ENCODE measurements around the gene DBNL.

Gene DBNL

DNA sequence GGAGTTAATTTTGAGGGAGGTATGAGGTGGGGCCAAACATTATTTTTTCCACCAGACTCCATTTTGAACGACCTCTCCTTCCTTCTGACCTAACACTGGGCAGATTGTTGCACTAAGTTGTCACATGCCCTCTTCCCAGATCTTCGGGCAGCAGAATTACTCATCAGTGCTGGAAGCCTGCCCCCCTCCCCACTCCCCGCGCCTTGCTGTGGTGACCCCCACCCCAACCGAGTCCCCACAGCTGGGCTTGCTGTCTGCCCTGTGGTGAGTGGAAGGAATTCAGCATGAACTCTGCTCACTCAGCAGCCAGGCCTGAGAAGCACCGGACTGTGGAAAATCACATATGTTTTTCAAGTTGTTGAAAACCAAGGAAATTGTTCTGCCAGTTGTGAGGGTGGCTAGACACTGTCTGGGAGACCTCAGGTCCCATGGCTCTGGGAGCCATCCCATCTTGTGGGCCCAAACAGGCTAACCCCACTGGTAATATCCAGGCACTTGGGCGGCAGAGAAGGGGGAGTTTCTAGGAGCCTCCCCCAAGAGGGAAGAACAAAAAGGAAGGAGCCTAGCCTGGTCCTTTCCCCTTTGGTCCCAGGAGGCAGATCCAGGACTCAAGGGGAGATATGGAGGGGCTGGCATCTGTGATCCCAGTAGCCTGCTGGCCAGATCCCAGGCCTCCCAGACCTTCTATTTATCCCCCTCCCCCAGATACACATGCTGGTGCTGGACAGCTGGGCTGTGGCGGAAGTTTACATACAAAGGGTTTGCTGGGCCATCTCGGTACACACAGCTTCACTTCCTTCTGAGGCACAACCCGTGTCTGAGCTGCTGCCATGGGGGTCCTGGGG, 56.2 kb downstream of the DBNL start:
- DNase-seq (ENCODE audit: low read depth): no peak

DNA sequence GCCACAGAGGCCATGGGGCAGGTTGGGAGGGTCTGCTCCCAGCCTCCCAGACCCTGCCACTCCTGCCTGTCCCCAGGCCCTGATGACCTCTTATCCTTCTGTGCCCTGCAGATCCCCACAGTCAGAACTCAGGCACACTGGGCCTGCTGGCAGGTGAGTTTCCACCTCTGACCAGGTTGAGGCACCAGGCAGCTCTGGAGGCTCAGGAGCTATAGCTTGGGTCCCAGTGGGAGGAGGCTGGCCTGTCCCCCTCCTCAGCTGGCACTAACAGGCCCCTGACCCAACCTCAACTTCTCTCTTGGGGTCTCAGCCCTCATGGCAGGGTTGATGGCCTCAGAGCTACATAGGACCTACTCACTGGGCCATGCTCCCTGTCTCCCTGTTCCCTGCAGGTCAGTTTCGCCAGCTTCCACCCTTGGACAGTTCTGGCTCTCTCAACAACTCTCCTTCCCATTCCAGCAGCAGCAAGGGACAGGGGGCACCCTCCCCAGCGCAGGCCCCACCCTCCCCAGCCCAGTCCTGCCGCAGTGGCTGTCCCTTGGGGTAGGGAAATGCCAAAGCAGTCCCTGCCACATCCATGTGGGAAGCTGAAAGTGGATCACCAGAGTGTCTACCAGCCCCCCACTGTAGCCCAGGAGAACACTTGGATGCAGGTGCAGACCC, 56.9 kb downstream of the DBNL start:
- no peak for DNase-seq (ENCODE audit: low read depth)

DNA sequence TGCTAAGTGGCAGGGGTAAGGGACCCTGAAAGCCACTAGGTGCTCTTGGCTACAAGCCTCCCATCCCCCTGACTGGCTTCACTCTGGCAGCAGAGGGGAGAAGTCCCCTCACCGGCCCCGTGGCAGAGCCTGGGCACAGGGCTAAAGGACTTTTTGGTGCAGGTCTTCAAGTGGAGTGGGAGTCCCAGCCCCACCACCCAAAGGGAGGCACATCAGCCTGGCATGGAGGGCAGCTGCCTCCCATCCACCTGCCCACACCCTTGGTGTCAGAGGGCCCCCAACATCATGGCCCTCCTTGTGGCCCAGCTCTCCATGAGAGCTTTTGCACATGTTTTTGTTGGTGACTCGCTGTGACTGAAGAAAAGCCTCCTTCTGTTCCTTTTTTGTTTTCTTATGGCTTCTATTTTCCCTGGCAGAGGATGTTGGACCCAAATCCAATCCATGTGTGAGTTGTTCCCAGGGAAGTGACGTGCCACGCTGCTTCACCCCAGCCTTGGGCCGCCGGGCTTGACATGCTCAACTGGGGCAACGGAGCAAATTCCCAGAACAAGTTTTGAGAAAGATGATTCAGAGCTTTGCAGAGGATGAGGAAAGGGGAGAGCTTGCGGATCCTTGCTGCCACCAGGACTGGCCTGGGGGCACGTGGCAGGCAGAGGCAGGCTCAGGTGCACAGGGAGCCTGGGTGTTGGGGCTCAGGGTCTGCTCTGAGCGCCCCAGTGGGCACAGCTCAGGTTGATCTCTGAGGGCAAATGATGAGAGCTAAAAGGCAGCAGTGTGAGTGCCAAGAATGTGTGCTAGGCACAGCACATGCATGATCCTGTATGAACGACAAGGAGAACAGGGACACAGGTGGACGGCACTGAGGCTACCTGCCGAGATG, 57.7 kb downstream of the DBNL start:
- no peak for DNase-seq (ENCODE audit: low read depth)

DNA sequence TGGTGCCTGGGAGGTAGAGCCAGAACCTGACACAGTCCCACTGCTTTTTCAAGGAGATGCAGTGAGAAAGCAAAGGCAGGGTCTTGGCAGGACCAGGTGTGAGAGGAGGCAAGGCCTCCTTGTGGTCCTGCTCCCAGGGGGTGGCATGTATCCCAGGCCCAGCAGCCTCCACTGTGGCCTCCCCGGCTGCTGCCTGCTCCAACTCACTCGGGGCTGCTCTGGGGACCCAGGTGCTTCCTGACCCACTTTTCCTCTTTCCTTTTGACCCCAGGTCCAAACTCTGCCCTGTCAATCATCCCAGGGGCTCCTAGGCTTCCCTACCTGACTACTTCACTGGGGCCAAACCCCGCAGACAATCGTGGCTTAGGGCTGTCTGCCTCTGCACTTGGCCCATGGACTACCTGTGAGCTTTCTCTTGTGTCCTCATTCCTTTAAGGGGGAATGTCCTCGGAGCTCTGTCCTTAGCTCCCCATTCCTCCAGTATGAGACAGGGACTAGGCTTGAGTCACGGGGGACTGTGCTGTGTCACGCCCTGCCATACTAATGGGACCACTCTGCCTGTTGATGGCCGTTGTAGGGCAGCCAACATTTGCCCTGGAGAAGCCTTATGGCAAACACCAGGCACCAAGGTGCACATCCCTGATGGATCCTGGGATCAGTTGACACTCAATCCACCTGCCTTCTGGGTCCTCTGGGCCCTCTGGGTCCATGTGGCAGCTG, 58.5 kb downstream of the DBNL start:
- DNase-seq (ENCODE audit: low read depth): no peak

DNA sequence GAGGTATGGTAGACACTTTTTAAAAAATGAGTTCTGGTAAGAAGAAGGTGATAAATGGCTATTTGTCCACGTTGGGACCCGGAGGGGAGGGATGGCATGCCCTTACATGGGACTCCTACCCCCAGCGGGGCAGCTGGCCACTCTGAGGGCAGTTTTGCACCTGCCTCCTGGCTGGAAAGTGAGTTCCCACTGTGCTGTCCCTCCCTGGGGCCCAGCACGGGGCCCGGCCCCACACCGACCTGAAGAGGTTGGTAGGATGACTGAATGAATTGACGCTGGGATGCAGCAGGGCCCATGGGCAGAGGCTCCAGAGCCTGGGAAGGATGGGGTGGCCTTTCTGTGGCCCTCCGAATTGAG, 59.0 kb downstream of the DBNL start:
- no peak for DNase-seq (ENCODE audit: low read depth)

DNA sequence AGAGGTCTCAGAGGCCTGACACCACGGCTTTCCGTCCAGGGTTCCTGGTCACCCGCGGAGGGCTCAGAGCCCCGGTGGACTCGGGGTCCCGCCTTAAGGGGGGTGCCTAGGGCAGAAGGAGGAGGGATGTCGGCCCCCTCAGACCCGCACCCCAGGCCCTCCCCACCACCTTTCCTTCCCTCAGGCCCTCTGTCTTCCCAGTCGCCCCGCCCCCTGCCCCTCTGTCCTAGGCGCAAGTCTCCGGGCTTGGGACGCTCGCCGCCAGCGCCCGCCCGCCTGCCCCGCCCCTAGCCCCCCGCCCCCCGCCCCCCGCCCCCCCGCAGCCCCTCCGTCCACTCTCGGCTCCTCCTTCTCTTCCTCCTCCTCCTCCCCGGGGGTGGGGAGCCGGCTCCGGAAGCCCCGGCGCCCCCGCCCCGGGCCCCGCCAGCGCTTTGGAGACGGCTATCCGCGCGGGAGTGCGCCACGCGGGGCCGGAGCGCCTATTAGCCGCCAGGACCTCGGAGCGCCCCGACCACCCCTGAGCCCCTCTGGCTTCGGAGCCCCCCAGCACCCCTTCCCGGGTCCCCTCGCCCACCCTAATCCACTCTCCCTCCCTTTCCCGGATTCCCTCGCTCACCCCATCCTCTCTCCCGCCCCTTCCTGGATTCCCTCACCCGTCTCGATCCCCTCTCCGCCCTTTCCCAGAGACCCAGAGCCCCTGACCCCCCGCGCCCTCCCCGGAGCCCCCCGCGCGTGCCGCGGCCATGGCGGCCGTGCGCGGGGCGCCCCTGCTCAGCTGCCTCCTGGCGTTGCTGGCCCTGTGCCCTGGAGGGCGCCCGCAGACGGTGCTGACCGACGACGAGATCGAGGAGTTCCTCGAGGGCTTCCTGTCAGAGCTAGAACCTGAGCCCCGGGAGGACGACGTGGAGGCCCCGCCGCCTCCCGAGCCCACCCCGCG, 59.7 kb downstream of the DBNL start, which contains the start of gene AEBP1:
Gene AEBP1, plus strand, starts transcription at position 423 of the 937 bp plus-strand sequence. Its CDS starts 321 bp downstream, at position 744.
- no peak for DNase-seq (ENCODE audit: low read depth)

DNA sequence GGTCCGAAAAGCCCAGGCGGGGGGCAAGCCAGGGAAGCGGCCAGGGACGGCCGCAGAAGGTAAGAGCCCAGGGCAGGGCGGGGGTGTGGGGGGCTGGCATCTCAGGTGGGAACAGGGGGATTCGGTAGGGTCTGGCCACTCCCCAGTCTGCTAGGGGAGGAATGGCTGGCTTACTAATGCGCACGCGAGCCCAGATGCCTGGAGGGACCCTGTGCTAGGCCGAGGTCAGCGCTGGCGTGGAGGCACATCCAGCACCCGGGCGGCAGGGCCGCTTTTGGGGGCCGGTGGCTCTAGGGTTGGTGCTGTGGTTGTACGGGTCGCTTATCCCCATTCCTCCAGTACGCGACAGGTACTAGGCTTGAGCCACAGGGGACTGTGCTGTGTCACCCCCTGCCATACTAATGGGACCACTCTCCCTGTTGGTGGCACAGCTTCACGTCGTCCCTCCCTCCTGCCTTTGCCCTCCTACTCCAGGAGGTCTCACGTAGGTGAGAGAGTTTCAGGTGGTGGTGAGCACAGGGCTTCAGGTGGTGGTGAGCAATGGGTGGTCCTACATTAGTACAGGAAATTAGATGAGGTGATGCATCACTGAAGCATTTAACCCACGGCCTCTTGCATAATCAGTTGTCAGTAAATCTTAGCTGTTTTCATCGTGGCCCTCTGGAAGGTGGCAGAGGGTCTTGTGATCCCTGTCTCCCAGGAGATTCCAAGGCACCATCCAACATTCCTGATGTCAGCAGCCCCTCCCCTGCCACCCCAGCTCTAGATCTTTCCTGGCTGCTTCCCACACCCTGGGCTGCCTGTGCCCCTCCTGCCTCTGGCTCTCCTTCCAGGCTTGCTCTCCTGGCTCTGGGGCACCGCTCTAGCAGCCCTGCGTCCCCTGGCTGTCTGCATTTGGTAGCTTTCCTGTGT, 60.6 kb downstream of the DBNL start:
- DNase-seq (ENCODE audit: low read depth): no peak

DNA sequence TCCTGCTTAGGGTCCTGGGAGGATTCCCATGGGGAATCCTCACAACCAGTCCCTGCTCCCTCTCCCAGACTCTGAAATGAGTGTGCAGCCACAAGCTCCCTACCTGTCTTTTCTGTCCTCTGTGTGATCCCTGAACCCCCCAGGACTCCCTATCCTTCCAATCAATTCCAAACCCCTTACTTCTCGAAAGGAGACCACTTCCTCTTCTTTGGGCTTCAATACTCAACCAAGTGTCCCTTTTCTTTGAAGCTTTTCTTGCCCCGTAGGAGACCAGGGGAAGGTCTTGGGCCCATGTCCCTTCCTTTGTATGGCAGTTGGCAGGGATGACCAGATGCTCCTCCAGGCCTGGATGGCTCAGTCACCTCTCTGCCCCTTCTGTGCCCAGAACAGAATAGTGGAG, 61.3 kb downstream of the DBNL start:
- DNase-seq (ENCODE audit: low read depth): no peak

DNA sequence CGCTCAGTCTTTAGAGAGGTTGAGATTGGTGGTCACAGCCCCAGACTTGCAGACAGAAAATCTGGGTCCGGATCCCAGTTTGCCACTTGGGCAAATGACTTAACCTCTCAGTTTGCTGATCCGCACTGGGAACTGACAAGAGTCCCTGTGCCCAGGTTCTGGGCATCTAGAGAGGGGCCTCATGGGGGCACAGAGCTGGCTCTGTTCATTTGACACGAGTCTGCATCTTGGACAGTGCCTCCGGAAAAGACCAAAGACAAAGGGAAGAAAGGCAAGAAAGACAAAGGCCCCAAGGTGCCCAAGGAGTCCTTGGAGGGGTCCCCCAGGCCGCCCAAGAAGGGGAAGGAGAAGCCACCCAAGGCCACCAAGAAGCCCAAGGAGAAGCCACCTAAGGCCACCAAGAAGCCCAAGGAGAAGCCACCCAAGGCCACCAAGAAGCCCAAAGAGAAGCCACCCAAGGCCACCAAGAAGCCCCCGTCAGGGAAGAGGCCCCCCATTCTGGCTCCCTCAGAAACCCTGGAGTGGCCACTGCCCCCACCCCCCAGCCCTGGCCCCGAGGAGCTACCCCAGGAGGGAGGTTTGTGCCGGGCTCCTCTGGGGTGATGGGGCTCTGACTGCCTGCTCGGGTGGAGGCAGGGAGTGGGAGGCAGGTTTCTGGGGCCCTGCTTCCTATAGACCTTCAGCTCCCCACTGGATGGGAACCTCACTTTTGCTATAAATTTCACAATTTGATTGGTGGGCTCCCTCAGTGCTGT, 62.0 kb downstream of the DBNL start:
- no peak for DNase-seq (ENCODE audit: low read depth)

DNA sequence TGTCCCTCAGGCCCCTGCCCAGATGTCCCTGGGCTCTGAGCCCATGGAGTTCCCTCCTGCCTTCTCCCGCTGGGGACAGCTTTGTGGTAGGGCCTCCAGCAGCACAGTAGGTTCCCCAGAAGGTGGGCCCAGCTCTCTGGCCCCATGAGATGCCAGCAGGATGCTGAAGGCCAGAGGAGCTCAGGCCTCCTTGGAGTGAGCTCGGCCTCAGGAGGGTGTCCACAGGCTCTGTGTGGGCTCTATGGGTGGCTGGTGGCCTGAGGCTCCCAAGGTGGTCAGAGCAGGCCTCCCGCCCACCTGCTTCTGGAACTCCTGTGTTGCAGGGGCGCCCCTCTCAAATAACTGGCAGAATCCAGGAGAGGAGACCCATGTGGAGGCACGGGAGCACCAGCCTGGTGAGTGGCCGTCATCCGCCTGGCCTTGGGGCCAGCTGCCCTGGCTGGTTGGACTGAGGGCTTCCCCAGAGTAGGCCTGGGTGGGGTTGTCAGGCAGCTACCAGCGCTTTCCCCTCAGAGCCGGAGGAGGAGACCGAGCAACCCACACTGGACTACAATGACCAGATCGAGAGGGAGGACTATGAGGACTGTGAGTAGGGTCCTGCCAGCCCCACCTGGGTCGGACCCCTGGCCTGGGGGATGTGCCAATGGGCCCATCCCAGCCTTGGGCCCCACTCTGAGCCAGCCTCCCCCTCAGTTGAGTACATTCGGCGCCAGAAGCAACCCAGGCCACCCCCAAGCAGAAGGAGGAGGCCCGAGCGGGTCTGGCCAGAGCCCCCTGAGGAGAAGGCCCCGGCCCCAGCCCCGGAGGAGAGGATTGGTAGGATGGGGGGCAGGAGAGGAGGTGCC, 62.8 kb downstream of the DBNL start:
- no peak for DNase-seq (ENCODE audit: low read depth)

DNA sequence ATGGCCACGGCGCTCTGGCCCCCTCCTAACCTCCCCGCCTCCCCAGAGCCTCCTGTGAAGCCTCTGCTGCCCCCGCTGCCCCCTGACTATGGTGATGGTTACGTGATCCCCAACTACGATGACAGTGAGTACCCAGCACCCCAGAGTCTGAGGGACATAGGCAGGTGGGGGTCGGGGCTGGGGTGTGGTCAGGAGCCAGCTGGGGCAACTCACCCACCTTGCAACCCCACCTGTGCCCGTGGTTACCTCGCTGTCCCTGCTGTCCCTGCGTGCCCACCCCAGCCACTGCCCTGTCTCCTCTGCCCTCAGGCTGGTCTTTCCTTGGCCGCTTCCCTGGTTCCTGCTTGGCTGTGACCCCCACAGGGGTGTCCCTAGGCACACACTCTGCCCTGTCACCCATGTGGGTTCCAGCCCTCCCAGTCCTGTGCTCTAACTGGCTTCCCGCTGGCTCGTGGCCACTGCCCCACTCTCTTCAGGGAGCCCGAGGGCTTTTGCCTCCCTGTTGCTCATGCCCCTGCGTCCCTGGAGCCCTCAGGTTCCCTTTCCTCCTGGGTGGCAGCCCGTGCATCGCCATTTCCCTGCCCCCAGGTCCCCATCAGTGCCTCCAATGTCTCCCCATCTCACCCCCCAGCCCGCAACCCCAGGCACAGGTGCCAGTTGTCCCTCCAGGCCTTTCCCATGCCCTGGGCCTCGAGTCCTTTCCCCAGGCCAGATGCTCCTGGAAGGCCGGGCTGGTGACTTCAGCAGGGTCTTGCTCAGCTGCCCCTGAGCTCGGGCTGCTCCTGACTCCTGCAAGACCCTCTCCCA, 63.7 kb downstream of the DBNL start:
- no peak for DNase-seq (ENCODE audit: low read depth)

DNA sequence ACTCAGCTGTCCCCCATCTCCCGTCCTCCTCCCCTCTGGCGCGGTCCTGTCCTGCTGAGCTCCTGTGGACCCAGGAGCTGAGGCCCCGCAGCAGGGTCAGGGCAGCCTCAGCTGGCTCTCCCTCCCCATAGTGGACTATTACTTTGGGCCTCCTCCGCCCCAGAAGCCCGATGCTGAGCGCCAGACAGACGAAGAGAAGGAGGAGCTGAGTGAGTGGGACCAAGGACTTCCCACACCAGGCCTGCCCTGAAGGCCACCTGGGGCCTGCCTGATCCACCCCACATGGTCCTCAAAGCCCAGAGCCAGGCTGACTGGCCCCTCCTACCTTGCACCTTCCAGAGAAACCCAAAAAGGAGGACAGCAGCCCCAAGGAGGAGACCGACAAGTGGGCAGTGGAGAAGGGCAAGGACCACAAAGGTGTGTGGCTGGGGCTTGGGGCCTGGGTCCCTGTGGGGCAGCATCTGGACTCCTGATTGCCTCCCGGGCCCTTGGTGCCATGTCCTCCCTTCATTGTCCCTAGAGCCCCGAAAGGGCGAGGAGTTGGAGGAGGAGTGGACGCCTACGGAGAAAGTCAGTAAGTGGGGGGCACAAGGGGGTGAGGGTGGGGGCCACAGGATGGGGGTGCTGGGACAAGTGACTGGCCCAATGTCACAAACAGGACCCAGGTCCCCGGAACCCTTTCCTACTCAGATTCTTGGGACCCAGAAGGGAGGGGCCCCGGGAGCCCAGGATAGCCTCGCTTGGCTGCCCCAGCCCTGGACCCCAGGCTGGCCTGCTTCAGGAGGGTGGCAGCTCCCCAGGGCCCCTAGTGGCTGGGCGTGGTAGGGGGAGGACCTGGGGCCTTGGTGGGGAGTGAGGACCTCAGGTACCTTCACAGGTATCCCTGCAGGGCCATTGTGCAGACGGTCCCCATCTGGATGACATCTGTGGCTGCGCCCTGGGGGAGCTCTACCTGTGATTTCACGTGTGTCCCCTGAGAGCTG, 64.6 kb downstream of the DBNL start:
- DNase-seq (ENCODE audit: low read depth): no peak

DNA sequence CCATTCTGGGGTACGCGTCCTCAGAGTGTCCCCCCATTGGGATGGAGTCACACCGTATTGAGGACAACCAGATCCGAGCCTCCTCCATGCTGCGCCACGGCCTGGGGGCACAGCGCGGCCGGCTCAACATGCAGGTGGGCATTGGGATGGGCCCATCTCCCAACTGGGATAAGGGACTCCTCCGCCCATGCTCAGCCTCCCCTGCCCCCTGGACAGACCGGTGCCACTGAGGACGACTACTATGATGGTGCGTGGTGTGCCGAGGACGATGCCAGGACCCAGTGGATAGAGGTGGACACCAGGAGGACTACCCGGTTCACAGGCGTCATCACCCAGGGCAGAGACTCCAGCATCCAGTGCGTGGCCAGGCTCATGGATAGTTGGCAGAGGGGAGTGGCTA, 65.5 kb downstream of the DBNL start:
- no peak for DNase-seq (ENCODE audit: low read depth)

DNA sequence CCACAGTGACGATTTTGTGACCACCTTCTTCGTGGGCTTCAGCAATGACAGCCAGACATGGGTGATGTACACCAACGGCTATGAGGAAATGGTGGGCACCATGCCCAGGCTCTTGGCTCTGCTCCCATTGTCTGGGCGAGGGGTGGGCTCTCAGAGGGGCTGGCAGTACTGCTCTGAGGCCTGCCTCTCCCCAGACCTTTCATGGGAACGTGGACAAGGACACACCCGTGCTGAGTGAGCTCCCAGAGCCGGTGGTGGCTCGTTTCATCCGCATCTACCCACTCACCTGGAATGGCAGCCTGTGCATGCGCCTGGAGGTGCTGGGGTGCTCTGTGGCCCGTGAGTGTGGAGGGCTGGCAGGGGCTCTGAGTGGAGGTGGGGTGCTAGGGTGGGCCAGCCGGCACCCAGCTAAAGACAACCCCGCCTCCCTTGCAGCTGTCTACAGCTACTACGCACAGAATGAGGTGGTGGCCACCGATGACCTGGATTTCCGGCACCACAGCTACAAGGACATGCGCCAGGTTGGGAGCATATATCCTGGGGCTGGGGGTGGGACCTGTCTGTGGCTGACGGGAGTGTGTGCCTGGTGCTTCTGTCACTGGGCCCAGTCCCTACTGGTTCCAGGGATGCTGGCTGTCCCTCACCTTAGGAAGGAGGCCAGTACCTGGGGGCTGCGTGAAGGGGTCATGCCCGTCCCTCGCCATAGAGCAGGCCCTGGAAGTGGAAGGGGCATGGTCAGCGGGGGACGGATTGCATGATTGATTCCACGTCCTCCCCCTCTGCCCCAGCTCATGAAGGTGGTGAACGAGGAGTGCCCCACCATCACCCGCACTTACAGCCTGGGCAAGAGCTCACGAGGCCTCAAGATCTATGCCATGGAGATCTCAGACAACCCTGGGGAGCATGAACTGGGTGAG, 66.5 kb downstream of the DBNL start:
- no peak for DNase-seq (ENCODE audit: low read depth)
